Gastrocnemius medialis (tissue), 4 donors: ENCODE results near the gene RRM2. TPM values are rescaled to one million over a fixed set of nuclear protein-coding genes. Genes with fewer than 3 reads are reported as not detected.

Experiments used
- ATAC-seq, 2 donors: fragments of 150-250 bp; one replicate each; pipeline ENCODE4 v1.9.1; 2016
- DNase-seq, 2 donors: peaks; one replicate each; pipeline ENCODE4 v3.0.0-alpha.2; 2019
- H3K27ac ChIP-seq, 4 donors: fragments of 200-600 bp; sonication (generic); 1 replicate in 1 of 4; 2 replicates in 3 of 4; pipeline ENCODE4 v1.5.1; 2016 to 2018; ENCODE audit warnings: mild to moderate bottlenecking in 2 of 4, moderate library complexity in 1 of 4
- H3K27me3 ChIP-seq, 3 donors: fragments of 200-600 bp; sonication (generic) in 2 of 3; 1 replicate in 1 of 3; 2 replicates in 2 of 3; pipeline versions ENCODE4 v1.5.1 to v1.6.0; 2016 to 2019; ENCODE audit warnings: mild to moderate bottlenecking in 1 of 3, moderate library complexity in 1 of 3
- H3K36me3 ChIP-seq, 2 donors: fragments of 200-600 bp; sonication (generic) in 1 of 2; one replicate each; pipeline ENCODE4 v1.5.1; 2017 to 2018
- H3K4me1 ChIP-seq, 2 donors: fragments of 200-600 bp; sonication (generic) in 1 of 2; one replicate each; pipeline ENCODE4 v1.5.1; 2016 to 2017; ENCODE audit warnings: mild to moderate bottlenecking in 2 of 2
- H3K4me3 ChIP-seq, 4 donors: fragments of 200-600 bp; sonication (generic) in 3 of 4; 1 replicate in 1 of 4; 2 replicates in 3 of 4; pipeline ENCODE4 v1.5.1; 2016 to 2019; ENCODE audit warnings: mild to moderate bottlenecking in 2 of 4
- H3K9me3 ChIP-seq, 3 donors: fragments of 200-600 bp; sonication (generic) in 2 of 3; 1 replicate in 1 of 3; 2 replicates in 2 of 3; pipeline ENCODE4 v1.5.1; 2016 to 2019
- CTCF ChIP-seq, 5 experiments: fragments of 450-650 bp in 3 of 5; fragments of 200-600 bp in 2 of 5; sonication (generic) in 2 of 5; IDR thresholded peaks in 4 of 5; conservative IDR thresholded peaks in 1 of 5; 1 replicate in 4 of 5; 2 replicates in 1 of 5; pipeline ENCODE4 v1.5.1; 2016 to 2019; ENCODE audit warnings: antibody characterized with exemption in 5 of 5, mild to moderate bottlenecking in 3 of 5, moderate library complexity in 3 of 5
- POLR2A ChIP-seq, 2 donors: fragments of 450-650 bp; IDR thresholded peaks; one replicate each; pipeline ENCODE4 v1.6.1; 2017; ENCODE audit warnings: antibody characterized with exemption in 2 of 2, mild to moderate bottlenecking in 2 of 2, moderate library complexity in 2 of 2
- in situ Hi-C, 4 donors: fragments of 200-750 bp; cut with MboI; loops; one replicate each; pipeline versions ENCODE4 v1.15.0 to v1.8.0; 2017; ENCODE audit warnings: low sequenced_read_pairs in 4 of 4
- intact Hi-C: fragments of 100-400 bp; cut with DNase I; formaldehyde crosslinking; loops from one replicate; pipeline ENCODE4 v1.15.1; 2023; ENCODE audit warnings: low total_unique reads
- total RNA-seq, 4 donors: library from RNA; depleted of rRNA; stranded (reverse); fragments of >200 nt; gene quantifications; one replicate each; pipeline versions ENCODE4 v1.1.0 to v1.2.3, GENCODE V29; 2016

Gene RRM2
- total RNA-seq, 4 donors from 2014 or later: 2.0 TPM; not detected in 3

GRCh38 chr2:10162586-10163497 lies 40.3 kb downstream of the RRM2 start:
- in situ Hi-C loops: no loop called here
- H3K9me3 ChIP-seq: no peaks in the 10 kb centered on the region
- DNase-seq (no peak), ATAC-seq (no peak)
- H3K36me3 ChIP-seq: no peaks in the 10 kb centered on the region
- TF ChIP-seq CTCF (IDR thresholded peaks at IDR 0.05 in 4 of 5, conservative IDR thresholded peaks at IDR 0.05 in 1 of 5) (no peak), POLR2A (IDR thresholded peaks at IDR 0.05) (no peak)
- no peak overlapping the region for H3K4me3 ChIP-seq
- intact Hi-C loops: no loop called here
- no peak overlapping the region for H3K27ac ChIP-seq
- H3K27me3 ChIP-seq: no peaks in the 10 kb centered on the region
- no peaks in the 10 kb centered on the region for H3K4me1 ChIP-seq

- ATAC-seq: no peak
- H3K36me3 ChIP-seq: no peaks in the 10 kb centered on the region
- H3K4me1 ChIP-seq: no peaks in the 10 kb centered on the region
- no peak overlapping the region for H3K27ac ChIP-seq
- H3K4me3 ChIP-seq: no peak overlapping the region
- in situ Hi-C loops: no loop called here
- no peaks in the 10 kb centered on the region for H3K9me3 ChIP-seq
- no peak for DNase-seq
- TF ChIP-seq CTCF (IDR thresholded peaks at IDR 0.05 in 4 of 5, conservative IDR thresholded peaks at IDR 0.05 in 1 of 5) (no peak), POLR2A (IDR thresholded peaks at IDR 0.05) (no peak)
- intact Hi-C loops: no loop called here
- no peaks in the 10 kb centered on the region for H3K27me3 ChIP-seq
These were observed 41.3 kb downstream of the RRM2 start for GRCh38 chr2:10163498-10164486.

DNA sequence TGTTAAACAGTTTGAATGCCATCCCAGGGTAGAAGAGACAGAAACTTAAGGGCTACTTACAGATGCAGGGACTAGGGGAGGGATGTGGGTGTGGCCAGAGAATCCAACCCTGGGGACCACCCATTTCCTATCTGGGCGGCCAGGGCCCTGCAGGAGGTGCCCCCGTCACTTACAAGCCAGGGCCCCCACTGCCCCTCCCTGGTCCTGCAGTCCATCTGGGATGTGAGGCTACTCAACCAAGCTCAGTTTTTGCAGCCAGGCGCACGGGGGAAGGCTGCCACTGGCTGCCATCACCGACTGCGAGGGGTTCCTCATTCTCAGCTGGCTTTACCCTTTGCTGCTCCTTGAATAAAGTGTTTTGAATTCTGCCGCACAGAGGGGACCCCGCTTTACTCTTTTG lies 42.1 kb downstream of the RRM2 start:
- no peak for TF ChIP-seq POLR2A (IDR thresholded peaks at IDR 0.05)
- no peak for TF ChIP-seq CTCF (IDR thresholded peaks at IDR 0.05 in 4 of 5, conservative IDR thresholded peaks at IDR 0.05 in 1 of 5)
- Histone ChIP-seq H3K4me1 (no peaks in the 10 kb centered on the region), H3K36me3 (no peaks in the 10 kb centered on the region), H3K9me3 (no peaks in the 10 kb centered on the region), H3K27ac (no peak overlapping the region), H3K4me3 (no peak overlapping the region), H3K27me3 (no peaks in the 10 kb centered on the region)
- ATAC-seq: no peak
- in situ Hi-C loops: no loop called here
- intact Hi-C loops: no loop called here
- no peak for DNase-seq

DNA sequence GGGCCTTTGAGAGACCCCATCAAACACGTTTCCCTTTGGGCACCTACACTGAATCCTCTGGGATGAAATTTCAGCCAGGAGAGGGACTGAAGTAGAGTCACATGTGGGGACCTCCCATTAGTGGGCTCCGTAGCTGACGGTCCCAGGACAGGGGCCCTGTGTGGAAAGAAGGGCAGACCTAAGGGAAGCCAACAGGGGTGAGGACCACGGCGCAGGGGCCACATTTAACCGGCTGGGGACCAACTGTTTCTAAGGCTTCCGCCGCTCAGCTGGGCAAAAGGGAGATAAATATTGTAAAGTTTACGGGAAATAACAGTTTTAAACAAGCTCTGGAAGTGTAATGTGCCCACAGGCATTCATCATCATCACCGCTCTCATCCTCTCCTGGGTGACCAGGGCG lies 42.7 kb downstream of the RRM2 start:
- H3K4me3 ChIP-seq: no peak overlapping the region
- H3K9me3 ChIP-seq: no peaks in the 10 kb centered on the region
- H3K27ac ChIP-seq: no peak overlapping the region
- no peak for ATAC-seq
- H3K4me1 ChIP-seq: no peaks in the 10 kb centered on the region
- intact Hi-C loops (no loop called here), in situ Hi-C loops (no loop called here)
- no peaks in the 10 kb centered on the region for H3K36me3 ChIP-seq
- TF ChIP-seq POLR2A (IDR thresholded peaks at IDR 0.05) (no peak), CTCF (IDR thresholded peaks at IDR 0.05 in 4 of 5, conservative IDR thresholded peaks at IDR 0.05 in 1 of 5) (no peak)
- H3K27me3 ChIP-seq: no peaks in the 10 kb centered on the region
- no peak for DNase-seq
